Endothelial cell of umbilical vein (primary cell): ENCODE results near the gene OTULIN. TPM values are rescaled to one million over a fixed set of nuclear protein-coding genes. Genes with fewer than 3 reads are reported as not detected.

Source experiments
- BruUV-seq: library from RNA; stranded (reverse); fragments of 400-500 nt; replicated peaks from 2 replicates; lab custom pipeline; 2021; lab: Mats Ljungman, UMichigan
- CTCF ChIA-PET: fragments of 300-600, 350-600 bp; sonication (Branson Sonifier 250); formaldehyde crosslinking; loops from one replicate; lab custom pipeline; 2021; ENCODE audit warnings: antibody characterized with exemption, inconsistent platforms; lab: Charles Lee
- POLR2A ChIA-PET: fragments of 300-600, 350-600 bp; sonication (Branson Sonifier 250); formaldehyde crosslinking; loops from one replicate; lab custom pipeline; 2021; ENCODE audit warnings: antibody characterized with exemption, inconsistent platforms; lab: Charles Lee
- DNase-seq: peaks from one replicate; pipeline ENCODE4 v3.0.0-alpha.2; 2011; ENCODE audit warnings: low read depth, low spot score
- FAIRE-seq: peaks from 2 replicates; lab custom pipeline; 2011; peaks lifted over from hg19 to GRCh38; lab: Jason Lieb, UNC
- H2AFZ ChIP-seq: 2 replicates; pipeline ENCODE4 v1.6.0; 2012; ENCODE audit warnings: low read depth, low read length, control low read depth, inconsistent platforms
- H3K27ac ChIP-seq: 2 replicates; pipeline ENCODE4 v1.5.1; 2011; ENCODE audit warnings: low read depth, mild to moderate bottlenecking, control low read depth, low read length, moderate library complexity; ENCODE audit not compliant: insufficient read depth
- H3K27me3 ChIP-seq, 2 experiments: 2 replicates each; pipeline versions ENCODE4 v1.6.0 to v1.6.1; 2011; ENCODE audit warnings: low read length in 2 of 2, mixed read lengths in 1 of 2; ENCODE audit not compliant: control insufficient read depth in 2 of 2, insufficient read depth in 2 of 2
- H3K36me3 ChIP-seq, 2 experiments: 2 replicates in 1 of 2; 3 replicates in 1 of 2; pipeline ENCODE4 v1.5.1; 2011; ENCODE audit warnings: low read length in 2 of 2, mild to moderate bottlenecking in 1 of 2, moderate library complexity in 1 of 2; ENCODE audit not compliant: control insufficient read depth in 2 of 2, insufficient read depth in 2 of 2; ENCODE audit errors: extremely low read depth in 1 of 2
- H3K4me1 ChIP-seq: 3 replicates; pipeline ENCODE4 v1.5.1; 2011; ENCODE audit warnings: mild to moderate bottlenecking, low read length; ENCODE audit not compliant: control insufficient read depth, insufficient read depth; ENCODE audit errors: extremely low read depth
- H3K4me2 ChIP-seq: 2 replicates; pipeline ENCODE4 v1.6.1; 2011; ENCODE audit warnings: low read length, control low read depth, mixed read lengths; ENCODE audit not compliant: insufficient read depth
- H3K4me3 ChIP-seq, 3 experiments: fragments of 200-600 bp in 1 of 3; sonication (generic), shearing (Covaris generic) in 1 of 3; replicated peaks in 1 of 3; 2 replicates each; pipeline ENCODE4 v1.5.1; 2011 to 2016; ENCODE audit warnings: control low read depth in 3 of 3, low read length in 3 of 3, mild to moderate bottlenecking in 2 of 3, inconsistent platforms in 1 of 3, low read depth in 1 of 3, moderate library complexity in 1 of 3; ENCODE audit not compliant: insufficient read depth in 1 of 3
- H3K79me2 ChIP-seq: 2 replicates; pipeline ENCODE4 v1.6.0; 2012; ENCODE audit warnings: low read length, inconsistent platforms; ENCODE audit not compliant: control insufficient read depth, insufficient read depth
- H3K9ac ChIP-seq: replicated peaks from 2 replicates; pipeline ENCODE3; 2011; ENCODE audit warnings: low read length, control low read depth; ENCODE audit not compliant: insufficient read depth; ENCODE audit errors: extremely low read depth
- H3K9me1 ChIP-seq: replicated peaks from 3 replicates; pipeline ENCODE4 v1.6.0; 2011; ENCODE audit warnings: mild to moderate bottlenecking, low read length; ENCODE audit not compliant: control insufficient read depth, insufficient read depth; ENCODE audit errors: extremely low read depth
- H3K9me3 ChIP-seq: replicated peaks from 2 replicates; pipeline ENCODE4 v1.5.1; 2012; ENCODE audit warnings: low read length, inconsistent platforms; ENCODE audit not compliant: control insufficient read depth, insufficient read depth
- H4K20me1 ChIP-seq: replicated peaks from 2 replicates; pipeline ENCODE3; 2011; ENCODE audit warnings: mild to moderate bottlenecking, low read length; ENCODE audit not compliant: control insufficient read depth, insufficient read depth; ENCODE audit errors: extremely low read depth
- EZH2 ChIP-seq: IDR thresholded peaks from 2 replicates; pipeline ENCODE4 v1.6.1; 2012; ENCODE audit warnings: borderline replicate concordance, low read depth, mild to moderate bottlenecking, moderate library complexity, low read length, inconsistent platforms; ENCODE audit not compliant: severe bottlenecking
- FOS ChIP-seq: IDR thresholded peaks from 2 replicates; pipeline ENCODE4 v1.6.1; 2011; ENCODE audit warnings: mild to moderate bottlenecking, low read length, moderate library complexity, borderline replicate concordance; ENCODE audit not compliant: insufficient read depth
- GATA2 ChIP-seq: IDR thresholded peaks from 2 replicates; pipeline ENCODE4 v1.7.0; 2011; ENCODE audit warnings: low read depth, mild to moderate bottlenecking, moderate library complexity, mixed read lengths, low read length; ENCODE audit not compliant: insufficient read length, insufficient read depth
- JUN ChIP-seq: IDR thresholded peaks from 2 replicates; pipeline ENCODE4 v1.6.1; 2011; ENCODE audit warnings: borderline replicate concordance, low read depth; ENCODE audit not compliant: insufficient read length, insufficient read depth
- MAX ChIP-seq: IDR thresholded peaks from 2 replicates; pipeline ENCODE4 v1.6.1; 2011; ENCODE audit not compliant: insufficient read depth, insufficient read length
- MYC ChIP-seq: IDR thresholded peaks from one replicate; pipeline ENCODE4 v1.6.1; 2011; ENCODE audit warnings: mild to moderate bottlenecking, low read depth, low read length
- POLR2A ChIP-seq: IDR thresholded peaks from 2 replicates; pipeline ENCODE4 v1.6.1; 2012; ENCODE audit warnings: low read depth, mild to moderate bottlenecking, control low read depth, low read length
- POLR2AphosphoS5 ChIP-seq: IDR thresholded peaks from 2 replicates; pipeline ENCODE4 v1.6.1; 2012; ENCODE audit warnings: low read depth, mild to moderate bottlenecking, control low read depth, low read length, moderate library complexity; ENCODE audit not compliant: insufficient read depth
- dilution Hi-C: fragments of 300-500 bp; cut with MboI; formaldehyde crosslinking; loops from one replicate; pipeline ENCODE4 v1.15.0; 2019; ENCODE audit warnings: low sequenced_read_pairs; ENCODE audit not compliant: extremely low pct_ligation_motif_present
- intact Hi-C: fragments of 100-400 bp; cut with micrococcal nuclease; formaldehyde crosslinking; loops from one replicate; pipeline ENCODE4 v1.10.0; 2022
- polyA plus RNA-seq, 4 experiments: library from polyadenylated mRNA; depleted of rRNA in 3 of 4; stranded (reverse) in 3 of 4; unstranded in 1 of 4; fragments of >200 nt; gene quantifications; 2 replicates each; pipeline versions ENCODE4 v1.2.1 to v1.2.3, GENCODE V29; 2011 to 2012; ENCODE audit warnings: missing spikeins in 1 of 4
- total RNA-seq: library from RNA; stranded (reverse); gene quantifications from 2 replicates; pipeline ENCODE4 v1.2.3, GENCODE V29; 2021
- TF ChIP-seq, protein P1 (sequence below), 2 donors: IDR thresholded peaks; 1 replicate in 1 of 2; 2 replicates in 1 of 2; pipeline ENCODE4 v1.5.1; 2011; ENCODE audit warnings: low read length in 2 of 2, mild to moderate bottlenecking in 2 of 2, moderate library complexity in 2 of 2, control low read depth in 1 of 2, inconsistent platforms in 1 of 2, low read depth in 1 of 2; ENCODE audit not compliant: insufficient read depth in 1 of 2; ENCODE audit errors: extremely low read depth in 1 of 2

OTULIN gene
- total and polyA plus RNA-seq, 2 donors (not counting 3 experiments of a cell fraction or from before 2014, with no cell fraction given) = 7.8 to 30.2 TPM

DNA sequence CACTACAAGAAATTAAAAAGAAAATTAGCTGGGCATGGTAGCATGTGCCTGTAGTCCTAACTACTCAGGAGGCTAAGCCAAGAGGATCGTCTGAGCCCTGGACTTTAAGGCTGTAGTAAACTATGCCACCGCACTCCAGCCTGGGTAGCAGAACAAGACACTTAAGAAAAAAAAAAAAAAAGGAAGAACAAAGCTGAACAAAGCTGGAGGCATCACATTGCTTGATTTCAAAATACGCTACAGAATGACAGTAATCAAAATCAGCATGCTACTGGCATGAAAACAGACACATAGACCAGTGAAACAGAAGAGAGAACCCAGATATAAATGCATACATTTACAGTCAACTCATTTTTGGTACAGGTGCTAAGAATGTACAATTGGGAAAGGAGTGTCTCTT lies 14.5 kb upstream of the OTULIN start:
- Histone ChIP-seq H3K9me3 (no peaks in the 10 kb centered on the region), H3K4me3 (no peak overlapping the region), H3K79me2 (no peaks in the 10 kb centered on the region), H3K4me2 (no peak overlapping the region), H4K20me1 (no peaks in the 10 kb centered on the region), H3K9ac (no peak overlapping the region), H3K27me3 (peaks cover 21 to 34% of the 10 kb centered on the region in 2 experiments), H3K9me1 (no peaks in the 10 kb centered on the region), H3K4me1 (no peaks in the 10 kb centered on the region), H3K36me3 (no peaks in the 10 kb centered on the region), H2AFZ (no peak overlapping the region), H3K27ac (no peak overlapping the region)
- TF ChIP-seq FOS (no peak), EZH2 (no peak), JUN (no peak), POLR2AphosphoS5 (no peak), POLR2A (no peak), MYC (no peak), MAX (no peak), GATA2 (no peak)
- TF ChIP-seq, protein P1, sequence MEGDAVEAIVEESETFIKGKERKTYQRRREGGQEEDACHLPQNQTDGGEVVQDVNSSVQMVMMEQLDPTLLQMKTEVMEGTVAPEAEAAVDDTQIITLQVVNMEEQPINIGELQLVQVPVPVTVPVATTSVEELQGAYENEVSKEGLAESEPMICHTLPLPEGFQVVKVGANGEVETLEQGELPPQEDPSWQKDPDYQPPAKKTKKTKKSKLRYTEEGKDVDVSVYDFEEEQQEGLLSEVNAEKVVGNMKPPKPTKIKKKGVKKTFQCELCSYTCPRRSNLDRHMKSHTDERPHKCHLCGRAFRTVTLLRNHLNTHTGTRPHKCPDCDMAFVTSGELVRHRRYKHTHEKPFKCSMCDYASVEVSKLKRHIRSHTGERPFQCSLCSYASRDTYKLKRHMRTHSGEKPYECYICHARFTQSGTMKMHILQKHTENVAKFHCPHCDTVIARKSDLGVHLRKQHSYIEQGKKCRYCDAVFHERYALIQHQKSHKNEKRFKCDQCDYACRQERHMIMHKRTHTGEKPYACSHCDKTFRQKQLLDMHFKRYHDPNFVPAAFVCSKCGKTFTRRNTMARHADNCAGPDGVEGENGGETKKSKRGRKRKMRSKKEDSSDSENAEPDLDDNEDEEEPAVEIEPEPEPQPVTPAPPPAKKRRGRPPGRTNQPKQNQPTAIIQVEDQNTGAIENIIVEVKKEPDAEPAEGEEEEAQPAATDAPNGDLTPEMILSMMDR (IDR thresholded peaks at IDR 0.05; ENCODE audit: extremely low read depth in 1 of 2, insufficient read depth in 1 of 2, low read depth in 1 of 2, low read length in 2 of 2) = no peak
- intact Hi-C loops = no loop called here
- no peak for DNase-seq
- CTCF ChIA-PET = interaction anchor here (1.9 to 4.4 kb wide), 3 partner anchors 243 to 299 kb away, joined by 23 to 177 read pairs (median 66); no protein-coding TSS in a partner anchor
- POLR2A ChIA-PET = no interaction called here
- dilution Hi-C loops = no loop called here
- FAIRE-seq = no peak
- BruUV-seq = no TSS peak
